ENCODE measurements around the gene PHRF1. TPM values are rescaled to one million over a fixed set of nuclear protein-coding genes. Genes with fewer than 3 reads are reported as not detected.
A peak's percentile ranks its signal among the peaks of the same experiment; 100 is the strongest.

The PHRF1 gene
- total RNA-seq, 1 donor from 2014 or later: 52.3 TPM

- Mint-ChIP-seq H3K4me1 (peaks cover 5% of the 10 kb centered on the region), H3K4me3 (peak overlapping the region; percentile 88), H3K36me3 (ENCODE audit: low read depth) (no peaks in the 10 kb centered on the region), H3K9me3 (no peaks in the 10 kb centered on the region), H3K27ac (ENCODE audit: unreplicated experiment) (no peak overlapping the region), H3K27me3 (ENCODE audit: low read depth) (peaks cover 32% of the 10 kb centered on the region)
- no peak for DNase-seq (ENCODE audit: low read depth, low spot score)
- no peak for TF ChIP-seq CTCF (conservative IDR thresholded peaks at IDR 0.05)
These were observed 14.1 kb upstream of the PHRF1 start for GRCh38 chr11:562046-562645.

GRCh38 chr11:563066-563811 lies 13.0 kb upstream of the PHRF1 start:
- Mint-ChIP-seq H3K27ac (ENCODE audit: unreplicated experiment) (no peak overlapping the region), H3K4me3 (peak overlapping the region; percentile 67)

GRCh38 chr11:563812-564578 lies 12.3 kb upstream of the PHRF1 start:
- TF ChIP-seq CTCF (conservative IDR thresholded peaks at IDR 0.05): no peak
- Mint-ChIP-seq H3K27ac (ENCODE audit: unreplicated experiment) (no peak overlapping the region), H3K4me3 (peak overlapping the region; percentile 67), H3K4me1 (peaks cover 5% of the 10 kb centered on the region), H3K27me3 (ENCODE audit: low read depth) (peaks cover 14% of the 10 kb centered on the region), H3K9me3 (no peaks in the 10 kb centered on the region), H3K36me3 (ENCODE audit: low read depth) (no peaks in the 10 kb centered on the region)
- no peak for DNase-seq (ENCODE audit: low read depth, low spot score)

More at GRCh38 chr11:563066-563811, 13.0 kb upstream of the PHRF1 start:
- H3K4me1 Mint-ChIP-seq: peaks cover 5% of the 10 kb centered on the region
- peaks cover 21% of the 10 kb centered on the region for H3K27me3 Mint-ChIP-seq (ENCODE audit: low read depth)
- H3K9me3 Mint-ChIP-seq: no peaks in the 10 kb centered on the region
- no peak for TF ChIP-seq CTCF (conservative IDR thresholded peaks at IDR 0.05)
- no peak for DNase-seq (ENCODE audit: low read depth, low spot score)
- no peaks in the 10 kb centered on the region for H3K36me3 Mint-ChIP-seq (ENCODE audit: low read depth)

- H3K36me3 Mint-ChIP-seq (ENCODE audit: low read depth): no peaks in the 10 kb centered on the region
- H3K9me3 Mint-ChIP-seq: no peaks in the 10 kb centered on the region
- peak overlapping the region; percentile 61 for H3K4me3 Mint-ChIP-seq
- no peak overlapping the region for H3K27ac Mint-ChIP-seq (ENCODE audit: unreplicated experiment)
- H3K27me3 Mint-ChIP-seq (ENCODE audit: low read depth): peaks cover 12% of the 10 kb centered on the region
- no peak for TF ChIP-seq CTCF (conservative IDR thresholded peaks at IDR 0.05)
- DNase-seq (ENCODE audit: low read depth, low spot score): no peak
- peaks cover 4% of the 10 kb centered on the region for H3K4me1 Mint-ChIP-seq
These were observed 10.3 kb upstream of the PHRF1 start for GRCh38 chr11:565921-566509.

GRCh38 chr11:567011-567628 lies 9.2 kb upstream of the PHRF1 start:
- TF ChIP-seq CTCF (conservative IDR thresholded peaks at IDR 0.05): no peak
- DNase-seq (ENCODE audit: low read depth, low spot score): no peak
- H3K9me3 Mint-ChIP-seq: no peaks in the 10 kb centered on the region
- H3K4me1 Mint-ChIP-seq: peaks cover 4% of the 10 kb centered on the region
- H3K27ac Mint-ChIP-seq (ENCODE audit: unreplicated experiment): no peak overlapping the region
- peak overlapping the region; percentile 88 for H3K4me3 Mint-ChIP-seq
- peaks cover 7% of the 10 kb centered on the region for H3K27me3 Mint-ChIP-seq (ENCODE audit: low read depth)
- H3K36me3 Mint-ChIP-seq (ENCODE audit: low read depth): no peaks in the 10 kb centered on the region
